ENCODE measurements around the gene MMP19. TPM values are rescaled to one million over a fixed set of nuclear protein-coding genes. Genes with fewer than 3 reads are reported as not detected.
"Not testable (repeated sequence)": the region's sequence is repeated elsewhere in the genome, so short reads cannot be mapped to it uniquely, and the experiment has no call there.

MMP19 gene
- total RNA-seq, 2 donors from 2014 or later = 5.0 to 7.7 TPM

- no peaks in the 10 kb centered on the region for H3K36me3 ChIP-seq
Measured at GRCh38 chr12:55874443-55874842, 31.7 kb upstream of the MMP19 start.

GRCh38 chr12:55866454-55867004 lies 23.8 kb upstream of the MMP19 start:
- not testable (repeated sequence) for DNase-seq (ENCODE audit: low spot score); H3K4me1 ChIP-seq; H3K36me3 ChIP-seq; H3K27me3 ChIP-seq; H3K4me3 ChIP-seq; H3K27ac ChIP-seq
- H3K9me3 ChIP-seq = peaks cover 0 to 14% of the 10 kb centered on the region in 2 donors

More at GRCh38 chr12:55874443-55874842, 31.7 kb upstream of the MMP19 start:
- Histone ChIP-seq H3K27ac (no peak overlapping the region), H3K9me3 (peaks cover 0 to 6% of the 10 kb centered on the region in 2 donors), H3K27me3 (no peaks in the 10 kb centered on the region), H3K4me3 (no peak overlapping the region), H3K4me1 (no peaks in the 10 kb centered on the region)
- TF ChIP-seq CTCF (IDR thresholded peaks at IDR 0.05) = no peak
- DNase-seq (ENCODE audit: low spot score) = no peak

GRCh38 chr12:55865327-55865726 lies 22.6 kb upstream of the MMP19 start:
- Histone ChIP-seq H3K4me3 (no peak overlapping the region), H3K4me1 (no peaks in the 10 kb centered on the region), H3K9me3 (peaks cover 0 to 14% of the 10 kb centered on the region in 2 donors), H3K36me3 (no peaks in the 10 kb centered on the region), H3K27ac (no peak overlapping the region), H3K27me3 (no peaks in the 10 kb centered on the region)
- no peak for TF ChIP-seq CTCF (IDR thresholded peaks at IDR 0.05)
- DNase-seq (ENCODE audit: low spot score) = no peak

GRCh38 chr12:55862931-55863330 lies 20.2 kb upstream of the MMP19 start:
- not testable (repeated sequence) for H3K27ac ChIP-seq; H3K27me3 ChIP-seq; DNase-seq (ENCODE audit: low spot score); H3K4me1 ChIP-seq; H3K36me3 ChIP-seq; H3K4me3 ChIP-seq
- H3K9me3 ChIP-seq = peaks cover 0 to 14% of the 10 kb centered on the region in 2 donors

GRCh38 chr12:55862286-55862685 lies 19.6 kb upstream of the MMP19 start:
- H3K27ac ChIP-seq = no peak overlapping the region
- DNase-seq (ENCODE audit: low spot score) = no peak
- H3K4me3 ChIP-seq = no peak overlapping the region
- no peaks in the 10 kb centered on the region for H3K27me3 ChIP-seq
- H3K36me3 ChIP-seq = no peaks in the 10 kb centered on the region
- H3K9me3 ChIP-seq = peaks cover 0 to 14% of the 10 kb centered on the region in 2 donors
- TF ChIP-seq CTCF (IDR thresholded peaks at IDR 0.05) = no peak
- no peaks in the 10 kb centered on the region for H3K4me1 ChIP-seq

GRCh38 chr12:55861871-55862270 lies 19.1 kb upstream of the MMP19 start:
- TF ChIP-seq CTCF (IDR thresholded peaks at IDR 0.05) = no peak
- DNase-seq (ENCODE audit: low spot score) = no peak
- H3K36me3 ChIP-seq = no peaks in the 10 kb centered on the region
- H3K4me1 ChIP-seq = no peaks in the 10 kb centered on the region
- H3K27ac ChIP-seq = no peak overlapping the region
- H3K4me3 ChIP-seq = no peak overlapping the region
- H3K9me3 ChIP-seq = peaks cover 0 to 14% of the 10 kb centered on the region in 2 donors
- no peaks in the 10 kb centered on the region for H3K27me3 ChIP-seq

GRCh38 chr12:55861396-55861795 lies 18.7 kb upstream of the MMP19 start:
- Histone ChIP-seq H3K27ac (no peak overlapping the region), H3K4me3 (no peak overlapping the region), H3K27me3 (no peaks in the 10 kb centered on the region), H3K4me1 (no peaks in the 10 kb centered on the region), H3K9me3 (peaks cover 0 to 14% of the 10 kb centered on the region in 2 donors), H3K36me3 (no peaks in the 10 kb centered on the region)
- TF ChIP-seq CTCF (IDR thresholded peaks at IDR 0.05) = no peak
- DNase-seq (ENCODE audit: low spot score) = no peak

Measured in right atrium auricular region (tissue), 2 donors.